Measurements from ENCODE around the gene DYNLT4.
"Not testable (repeated sequence)": the region's sequence is repeated elsewhere in the genome, so short reads cannot be mapped to it uniquely, and the experiment has no call there.

Gene DYNLT4

DNA sequence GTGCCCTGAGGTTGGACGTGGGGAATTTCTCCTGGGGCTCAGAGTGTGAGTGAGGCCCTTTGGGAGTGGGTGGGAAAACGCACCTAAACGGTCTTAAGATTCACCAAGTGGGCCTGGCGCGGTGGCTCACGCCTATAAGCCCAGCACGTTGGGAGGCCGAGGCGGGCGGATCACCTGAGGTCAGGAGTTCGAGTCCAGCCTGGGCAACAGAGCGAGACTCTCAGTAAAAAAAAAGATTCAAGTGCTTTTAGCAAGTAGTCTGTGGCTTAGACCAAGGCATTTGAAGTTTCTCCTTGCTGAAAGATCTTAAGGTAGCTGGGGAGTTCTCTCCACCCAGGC, 30.5 kb downstream of the DYNLT4 start:
- H3K36me3 Mint-ChIP-seq (ENCODE audit: low read depth) = peaks cover 51% of the 10 kb centered on the region
- H3K27ac Mint-ChIP-seq = peak overlapping the region; percentile 99
- H3K4me1 Mint-ChIP-seq = peaks cover 47% of the 10 kb centered on the region
- peak overlapping the region; percentile 89 for H3K4me3 Mint-ChIP-seq
- peaks cover 10% of the 10 kb centered on the region for H3K27me3 Mint-ChIP-seq (ENCODE audit: low read depth, poor library complexity)
- H3K9me3 Mint-ChIP-seq = no peaks in the 10 kb centered on the region
- DNase-seq = no peak
- TF ChIP-seq CTCF (IDR thresholded peaks at IDR 0.05) = no peak

DNA sequence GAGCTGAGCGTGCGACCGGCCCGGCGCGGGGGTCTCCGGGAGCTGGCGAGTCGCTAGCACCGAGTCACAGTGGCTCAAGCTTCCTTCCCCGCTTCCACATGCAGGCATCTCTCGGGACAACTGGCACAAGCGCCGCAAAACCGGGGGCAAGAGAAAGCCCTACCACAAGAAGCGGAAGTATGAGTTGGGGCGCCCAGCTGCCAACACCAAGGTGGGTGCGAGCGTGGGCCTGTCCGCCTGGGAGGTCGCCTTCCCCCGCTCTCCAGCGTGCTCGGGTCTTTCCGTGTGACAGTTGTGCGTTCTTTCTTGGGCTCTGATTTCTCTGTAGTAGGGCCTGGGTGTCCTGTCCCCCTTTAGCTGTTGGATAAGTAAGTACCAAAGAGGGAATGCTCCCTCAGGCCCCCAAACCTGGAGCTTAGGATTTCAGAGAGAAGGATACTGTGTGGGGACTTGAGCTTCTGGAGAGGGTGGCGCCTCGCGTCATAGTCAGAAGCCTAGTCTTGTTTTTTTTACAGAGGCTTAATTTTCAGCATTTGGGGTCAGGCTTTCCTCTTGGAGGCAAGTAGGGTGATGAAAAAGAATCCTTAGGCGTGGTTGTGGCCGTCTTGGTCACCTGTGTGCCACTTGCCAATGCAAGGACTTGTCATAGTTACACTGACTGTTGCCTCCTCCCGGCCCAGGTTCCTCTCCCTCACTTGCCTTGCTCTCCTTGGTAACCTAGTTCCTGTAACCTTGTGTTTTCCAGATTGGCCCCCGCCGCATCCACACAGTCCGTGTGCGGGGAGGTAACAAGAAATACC, 31.0 kb downstream of the DYNLT4 start:
- no peaks in the 10 kb centered on the region for H3K9me3 Mint-ChIP-seq
- H3K36me3 Mint-ChIP-seq (ENCODE audit: low read depth) = peaks cover 45% of the 10 kb centered on the region
- no peak for TF ChIP-seq CTCF (IDR thresholded peaks at IDR 0.05)
- peak overlapping the region; percentile 89 for H3K4me3 Mint-ChIP-seq
- H3K4me1 Mint-ChIP-seq = peaks cover 47% of the 10 kb centered on the region
- H3K27me3 Mint-ChIP-seq (ENCODE audit: low read depth, poor library complexity) = peaks cover 10% of the 10 kb centered on the region
- DNase-seq = no peak
- peak overlapping the region; percentile 99 for H3K27ac Mint-ChIP-seq

- H3K27me3 Mint-ChIP-seq (ENCODE audit: low read depth, poor library complexity) = peaks cover 10% of the 10 kb centered on the region
- H3K27ac Mint-ChIP-seq = peak within 1 kb of the TSS; percentile 99
- DNase-seq = peak; percentile 90
- no peak for TF ChIP-seq CTCF (IDR thresholded peaks at IDR 0.05)
- no peaks in the 10 kb centered on the region for H3K9me3 Mint-ChIP-seq
- H3K36me3 Mint-ChIP-seq (ENCODE audit: low read depth) = peaks cover 37% of the 10 kb centered on the region
- peak within 1 kb of the TSS; percentile 89 for H3K4me3 Mint-ChIP-seq
- peaks cover 47% of the 10 kb centered on the region for H3K4me1 Mint-ChIP-seq
These were observed 31.8 kb downstream of the DYNLT4 start, which contains the start of gene RPS8 for GRCh38 chr1:44775078-44775929. Gene RPS8, plus strand, starts transcription at chr1:44775540. Its CDS starts 57 bp downstream, at chr1:44775597.

- H3K27me3 Mint-ChIP-seq (ENCODE audit: low read depth, poor library complexity); DNase-seq; H3K4me3 Mint-ChIP-seq; H3K9me3 Mint-ChIP-seq; H3K4me1 Mint-ChIP-seq: not testable (repeated sequence)
- H3K36me3 Mint-ChIP-seq (ENCODE audit: low read depth) = peaks cover 32% of the 10 kb centered on the region
- H3K27ac Mint-ChIP-seq = peak overlapping the region; percentile 50
These were observed 40.7 kb downstream of the DYNLT4 start for GRCh38 chr1:44766421-44766820.

GRCh38 chr1:44760876-44761275, 46.3 kb downstream of the DYNLT4 start:
- H3K27ac Mint-ChIP-seq = no peak overlapping the region
- H3K4me3 Mint-ChIP-seq = no peak overlapping the region
- TF ChIP-seq CTCF (IDR thresholded peaks at IDR 0.05) = no peak
- no peaks in the 10 kb centered on the region for H3K4me1 Mint-ChIP-seq
- DNase-seq = no peak
- H3K27me3 Mint-ChIP-seq (ENCODE audit: low read depth, poor library complexity) = no peaks in the 10 kb centered on the region
- H3K36me3 Mint-ChIP-seq (ENCODE audit: low read depth) = peaks cover 69% of the 10 kb centered on the region
- H3K9me3 Mint-ChIP-seq = no peaks in the 10 kb centered on the region

- no peaks in the 10 kb centered on the region for H3K27me3 Mint-ChIP-seq (ENCODE audit: low read depth, poor library complexity)
- no peak for DNase-seq
These were observed 48.1 kb downstream of the DYNLT4 start for GRCh38 chr1:44759077-44759476.

More at GRCh38 chr1:44759077-44759476, 48.1 kb downstream of the DYNLT4 start:
- Mint-ChIP-seq H3K4me3 (no peak overlapping the region), H3K4me1 (no peaks in the 10 kb centered on the region), H3K36me3 (ENCODE audit: low read depth) (peaks cover 71% of the 10 kb centered on the region), H3K9me3 (no peaks in the 10 kb centered on the region), H3K27ac (no peak overlapping the region)
- no peak for TF ChIP-seq CTCF (IDR thresholded peaks at IDR 0.05)
